Keratinocyte (primary cell): ENCODE data around the gene ANAPC5. TPM values are rescaled to one million over a fixed set of nuclear protein-coding genes. Genes with fewer than 3 reads are reported as not detected.

Experiments used
- DNase-seq: peaks from one replicate; pipeline ENCODE4 v3.0.0-alpha.2; 2011; ENCODE audit warnings: low read depth, missing footprints, low spot score
- FAIRE-seq: peaks from 2 replicates; lab custom pipeline; 2011; peaks lifted over from hg19 to GRCh38; lab: Jason Lieb, UNC
- H2AFZ ChIP-seq: 2 replicates; pipeline ENCODE4 v1.6.0; 2012; ENCODE audit warnings: low read length, control low read depth, inconsistent platforms; ENCODE audit not compliant: control insufficient read depth
- H3K27ac ChIP-seq: 2 replicates; pipeline ENCODE4 v1.5.1; 2011; ENCODE audit warnings: low read length; ENCODE audit not compliant: control insufficient read depth, insufficient read depth
- H3K27me3 ChIP-seq: 3 replicates; pipeline ENCODE4 v1.6.0; 2011; ENCODE audit warnings: low read length; ENCODE audit not compliant: control insufficient read depth, insufficient read depth; ENCODE audit errors: extremely low read depth
- H3K36me3 ChIP-seq, 2 experiments: 2 replicates in 1 of 2; 3 replicates in 1 of 2; pipeline ENCODE4 v1.5.1; 2011; ENCODE audit warnings: low read length in 2 of 2, mild to moderate bottlenecking in 1 of 2; ENCODE audit not compliant: control insufficient read depth in 2 of 2, insufficient read depth in 2 of 2; ENCODE audit errors: extremely low read depth in 1 of 2
- H3K4me1 ChIP-seq: 3 replicates; pipeline ENCODE4 v1.5.1; 2011; ENCODE audit warnings: low read length; ENCODE audit not compliant: control insufficient read depth, insufficient read depth; ENCODE audit errors: extremely low read depth
- H3K4me2 ChIP-seq: 3 replicates; pipeline ENCODE4 v1.6.0; 2011; ENCODE audit warnings: low read depth, low read length; ENCODE audit not compliant: control insufficient read depth, insufficient read depth; ENCODE audit errors: extremely low read depth
- H3K4me3 ChIP-seq, 3 experiments: fragments of 200-600 bp in 1 of 3; sonication (generic) in 1 of 3; 2 replicates in 2 of 3; 3 replicates in 1 of 3; pipeline ENCODE4 v1.5.1; 2011 to 2016; ENCODE audit warnings: low read length in 3 of 3, mild to moderate bottlenecking in 3 of 3, control low read depth in 2 of 3, inconsistent platforms in 1 of 3, low read depth in 1 of 3, mixed read lengths in 1 of 3, mixed run types in 1 of 3, moderate library complexity in 1 of 3; ENCODE audit not compliant: control insufficient read depth in 2 of 3, insufficient read depth in 2 of 3; ENCODE audit errors: extremely low read depth in 1 of 3
- H3K79me2 ChIP-seq: 2 replicates; pipeline ENCODE4 v1.6.0; 2012; ENCODE audit warnings: low read length; ENCODE audit not compliant: control insufficient read depth, insufficient read depth
- H3K9ac ChIP-seq: 3 replicates; pipeline ENCODE4 v1.6.0; 2011; ENCODE audit warnings: low read length; ENCODE audit not compliant: control insufficient read depth, insufficient read depth; ENCODE audit errors: extremely low read depth
- H3K9me1 ChIP-seq: 3 replicates; pipeline ENCODE4 v1.6.0; 2011; ENCODE audit warnings: low read length; ENCODE audit not compliant: control insufficient read depth, insufficient read depth; ENCODE audit errors: extremely low read depth
- H3K9me3 ChIP-seq: 2 replicates; pipeline ENCODE4 v1.5.1; 2012; ENCODE audit warnings: low read depth, low read length; ENCODE audit not compliant: control insufficient read depth
- H4K20me1 ChIP-seq: 3 replicates; pipeline ENCODE4 v1.6.0; 2011; ENCODE audit warnings: low read length; ENCODE audit not compliant: control insufficient read depth, insufficient read depth; ENCODE audit errors: extremely low read depth
- CTCF ChIP-seq, 3 experiments: IDR thresholded peaks in 1 of 3; conservative IDR thresholded peaks in 1 of 3; optimal IDR thresholded peaks in 1 of 3; 2 replicates in 2 of 3; 3 replicates in 1 of 3; pipeline versions ENCODE3 to v1.5.1; 2011; ENCODE audit warnings: low read length in 3 of 3, mild to moderate bottlenecking in 3 of 3, moderate library complexity in 2 of 3, control low read depth in 1 of 3, inconsistent platforms in 1 of 3; ENCODE audit not compliant: insufficient read depth in 2 of 3; ENCODE audit errors: extremely low read depth in 1 of 3
- EZH2 ChIP-seq: IDR thresholded peaks from one replicate; pipeline ENCODE4 v1.6.1; 2012; ENCODE audit warnings: inconsistent platforms, mild to moderate bottlenecking, low read length, moderate library complexity
- dilution Hi-C: fragments of 300-500 bp; cut with MboI; formaldehyde crosslinking; loops from one replicate; pipeline ENCODE4 v1.7.0; 2020; ENCODE audit warnings: low sequenced_read_pairs; ENCODE audit not compliant: extremely low pct_ligation_motif_present
- polyA plus RNA-seq, 5 experiments: library from polyadenylated mRNA; depleted of rRNA in 3 of 5; stranded (reverse) in 3 of 5; stranded (forward) in 1 of 5; unstranded in 1 of 5; fragments of >200 nt; gene quantifications; 1 replicate in 1 of 5; 2 replicates in 3 of 5; 3 replicates in 1 of 5; pipeline versions ENCODE4 v1.2.1 to v1.2.3, GENCODE V29; 2011 to 2012; ENCODE audit warnings: missing spikeins in 2 of 5, low read depth in 1 of 5, low replicate concordance in 1 of 5

Gene ANAPC5
- polyA plus RNA-seq, 1 donor (not counting 4 experiments of a cell fraction or from before 2014, with no cell fraction given) = 115 TPM

GRCh38 chr12:121356657-121357056 is 4.4 kb upstream of the ANAPC5 start:
- FAIRE-seq (no peak), DNase-seq (no peak)
- Histone ChIP-seq H3K4me2 (no peak overlapping the region), H3K4me3 (no peak overlapping the region), H3K9ac (no peak overlapping the region), H3K27me3 (no peaks in the 10 kb centered on the region), H3K4me1 (peaks cover 8% of the 10 kb centered on the region), H3K9me1 (no peaks in the 10 kb centered on the region), H3K9me3 (no peaks in the 10 kb centered on the region), H4K20me1 (no peaks in the 10 kb centered on the region), H3K27ac (no peak overlapping the region), H3K79me2 (peaks cover 5% of the 10 kb centered on the region), H3K36me3 (no peaks in the 10 kb centered on the region), H2AFZ (no peak overlapping the region)
- dilution Hi-C loops = no loop called here
- TF ChIP-seq EZH2 (no peak), CTCF (optimal IDR thresholded peaks at IDR 0.05 in 1 of 3, IDR thresholded peaks at IDR 0.05 in 1 of 3, conservative IDR thresholded peaks at IDR 0.05 in 1 of 3; ENCODE audit: extremely low read depth in 1 of 3, insufficient read depth in 2 of 3, low read length in 3 of 3) (no peak)

GRCh38 chr12:121355818-121356217 is 3.6 kb upstream of the ANAPC5 start:
- H3K9me3 ChIP-seq = no peaks in the 10 kb centered on the region
- dilution Hi-C loops = no loop called here
- DNase-seq = no peak
- peaks cover 12% of the 10 kb centered on the region for H3K4me1 ChIP-seq
- H3K9ac ChIP-seq = no peak overlapping the region
- no peaks in the 10 kb centered on the region for H3K36me3 ChIP-seq
- H3K4me3 ChIP-seq = no peak overlapping the region
- peaks cover 14% of the 10 kb centered on the region for H3K79me2 ChIP-seq
- H3K27ac ChIP-seq = no peak overlapping the region
- no peaks in the 10 kb centered on the region for H4K20me1 ChIP-seq
- no peak overlapping the region for H2AFZ ChIP-seq
- no peak for TF ChIP-seq EZH2
- no peak for TF ChIP-seq CTCF (optimal IDR thresholded peaks at IDR 0.05 in 1 of 3, IDR thresholded peaks at IDR 0.05 in 1 of 3, conservative IDR thresholded peaks at IDR 0.05 in 1 of 3; ENCODE audit: extremely low read depth in 1 of 3, insufficient read depth in 2 of 3, low read length in 3 of 3)
- H3K9me1 ChIP-seq = no peaks in the 10 kb centered on the region
- no peak for FAIRE-seq
- H3K4me2 ChIP-seq = no peak overlapping the region
- no peaks in the 10 kb centered on the region for H3K27me3 ChIP-seq
